HEK293 (cell line): ENCODE results near the gene QPCTL.
A peak's percentile ranks its signal among the peaks of the same experiment; 100 is the strongest.

ENCODE experiments used
- HOXD13 ChIP-seq: sonication (generic); formaldehyde crosslinking; IDR thresholded peaks from 2 replicates; pipeline ENCODE4 v1.8.0; 2022; ENCODE audit warnings: missing genetic modification reagents, borderline replicate concordance
- KLF8 ChIP-seq: fragments of 450-650 bp; formaldehyde crosslinking; IDR thresholded peaks from 2 replicates; pipeline ENCODE4 v1.5.1; 2016; ENCODE audit warnings: missing biosample characterization, missing genetic modification characterization
- PRDM6 ChIP-seq: fragments of 450-650 bp; formaldehyde crosslinking; IDR thresholded peaks from 2 replicates; pipeline ENCODE4 v1.5.1; 2017; ENCODE audit warnings: missing biosample characterization, missing genetic modification characterization
- REPIN1 ChIP-seq: fragments of 450-650 bp; formaldehyde crosslinking; IDR thresholded peaks from 2 replicates; pipeline ENCODE4 v1.5.1; 2017; ENCODE audit warnings: missing biosample characterization, missing genetic modification characterization, low read depth
- TRIM28 ChIP-seq: IDR thresholded peaks from 2 replicates; pipeline ENCODE4 v1.6.1; 2011; ENCODE audit warnings: low read length, control low read depth, borderline replicate concordance
- ZBTB10 ChIP-seq: fragments of 450-650 bp; formaldehyde crosslinking; IDR thresholded peaks from 2 replicates; pipeline ENCODE4 v1.5.1; 2016; ENCODE audit warnings: missing biosample characterization, missing genetic modification characterization
- ZBTB17 ChIP-seq: fragments of 450-650 bp; formaldehyde crosslinking; IDR thresholded peaks from 2 replicates; pipeline ENCODE4 v1.5.1; 2016; ENCODE audit warnings: missing biosample characterization, missing genetic modification characterization
- ZFP41 ChIP-seq: fragments of 450-650 bp; formaldehyde crosslinking; IDR thresholded peaks from 2 replicates; pipeline ENCODE4 v1.5.1; 2016; ENCODE audit warnings: missing biosample characterization, missing genetic modification characterization, borderline replicate concordance
- ZNF155 ChIP-seq: fragments of 450-650 bp; formaldehyde crosslinking; IDR thresholded peaks from 2 replicates; pipeline ENCODE4 v1.5.1; 2016; ENCODE audit warnings: missing biosample characterization, missing genetic modification characterization
- ZNF184 ChIP-seq: fragments of 450-650 bp; IDR thresholded peaks from 2 replicates; pipeline ENCODE4 v1.5.1; 2018; ENCODE audit warnings: missing biosample characterization, mild to moderate bottlenecking, missing genetic modification characterization
- ZNF24 ChIP-seq: fragments of 450-650 bp; formaldehyde crosslinking; IDR thresholded peaks from 2 replicates; pipeline ENCODE4 v1.5.1; 2016; ENCODE audit warnings: missing biosample characterization, missing genetic modification characterization
- ZNF302 ChIP-seq: fragments of 450-650 bp; formaldehyde crosslinking; IDR thresholded peaks from 2 replicates; pipeline ENCODE4 v1.5.1; 2016; ENCODE audit warnings: missing biosample characterization, missing genetic modification characterization, low read depth
- ZNF350 ChIP-seq: fragments of 450-650 bp; formaldehyde crosslinking; IDR thresholded peaks from 2 replicates; pipeline ENCODE4 v1.5.0; 2017; ENCODE audit warnings: missing biosample characterization, mild to moderate bottlenecking, missing genetic modification characterization
- ZNF404 ChIP-seq: fragments of 450-650 bp; formaldehyde crosslinking; IDR thresholded peaks from 2 replicates; pipeline ENCODE4 v1.5.1; 2017; ENCODE audit warnings: missing biosample characterization, missing genetic modification characterization
- ZNF488 ChIP-seq: fragments of 450-650 bp; formaldehyde crosslinking; IDR thresholded peaks from 2 replicates; pipeline ENCODE4 v1.5.1; 2016; ENCODE audit warnings: missing biosample characterization, missing genetic modification characterization
- ZNF501 ChIP-seq: fragments of 450-650 bp; formaldehyde crosslinking; IDR thresholded peaks from 2 replicates; pipeline ENCODE4 v1.5.1; 2016; ENCODE audit warnings: missing biosample characterization, missing genetic modification characterization
- ZNF510 ChIP-seq: fragments of 450-650 bp; formaldehyde crosslinking; IDR thresholded peaks from 2 replicates; pipeline ENCODE4 v1.5.1; 2018; ENCODE audit warnings: mild to moderate bottlenecking, missing genetic modification characterization, missing biosample characterization; ENCODE audit not compliant: insufficient replicate concordance
- ZNF561 ChIP-seq: fragments of 450-650 bp; IDR thresholded peaks from 2 replicates; pipeline ENCODE4 v1.5.1; 2018; ENCODE audit warnings: missing biosample characterization, missing genetic modification characterization, borderline replicate concordance
- ZNF621 ChIP-seq: fragments of 450-650 bp; formaldehyde crosslinking; IDR thresholded peaks from 2 replicates; pipeline ENCODE4 v1.5.1; 2017; ENCODE audit warnings: missing biosample characterization, missing genetic modification characterization
- ZNF623 ChIP-seq: fragments of 450-650 bp; formaldehyde crosslinking; IDR thresholded peaks from 2 replicates; pipeline ENCODE4 v1.5.1; 2016; ENCODE audit warnings: missing biosample characterization, missing genetic modification characterization
- ZNF626 ChIP-seq: fragments of 450-650 bp; sonication (Bioruptor Pico); formaldehyde crosslinking; IDR thresholded peaks from 2 replicates; pipeline ENCODE4 v1.5.1; 2018; ENCODE audit warnings: missing biosample characterization, missing genetic modification characterization, inconsistent platforms
- ZNF629 ChIP-seq: fragments of 450-650 bp; formaldehyde crosslinking; IDR thresholded peaks from 2 replicates; pipeline ENCODE4 v1.5.1; 2017; ENCODE audit warnings: missing biosample characterization, missing genetic modification characterization
- ZNF830 ChIP-seq: fragments of 450-650 bp; IDR thresholded peaks from 2 replicates; pipeline ENCODE4 v1.5.0; 2018; ENCODE audit warnings: missing biosample characterization, missing genetic modification characterization, low read depth, mild to moderate bottlenecking, moderate library complexity
- ZNF843 ChIP-seq: fragments of 450-650 bp; formaldehyde crosslinking; IDR thresholded peaks from 2 replicates; pipeline ENCODE4 v1.5.1; 2016; ENCODE audit warnings: missing biosample characterization, missing genetic modification characterization
- TF ChIP-seq, protein P1 (sequence below): fragments of 450-650 bp; formaldehyde crosslinking; IDR thresholded peaks from 2 replicates; pipeline ENCODE4 v1.5.1; 2016; ENCODE audit warnings: missing biosample characterization, missing genetic modification characterization
- TF ChIP-seq, protein P2 (sequence below): fragments of 450-650 bp; formaldehyde crosslinking; IDR thresholded peaks from 2 replicates; pipeline ENCODE4 v1.5.1; 2016; ENCODE audit warnings: missing biosample characterization, missing genetic modification characterization
- TF ChIP-seq, protein P3 (sequence below): fragments of 450-650 bp; formaldehyde crosslinking; IDR thresholded peaks from 2 replicates; pipeline ENCODE4 v1.5.1; 2017; ENCODE audit warnings: missing biosample characterization, missing genetic modification characterization
- TF ChIP-seq, protein P4 (sequence below): fragments of 450-650 bp; formaldehyde crosslinking; IDR thresholded peaks from 2 replicates; pipeline ENCODE4 v1.5.0; 2017; ENCODE audit warnings: missing biosample characterization, missing genetic modification characterization, borderline replicate concordance

QPCTL gene

GRCh38 chr19:45691516-45692186, 815 bp upstream of the QPCTL start, which contains the start of gene SNRPD2 (continued):
- TF ChIP-seq REPIN1 (no peak), ZNF629 (tag by site-specific recombination) (peak; percentile 37; the same call in 1 of the 2 replicates), ZNF626 (tag by site-specific recombination) (no peak), ZNF488 (tag by site-specific recombination) (no peak), TRIM28 (no peak), ZNF404 (tag by site-specific recombination) (no peak), HOXD13 (CRISPR knock-in tag) (no peak; the same call in 1 of the 2 replicates), ZNF830 (tag by site-specific recombination) (no peak), ZBTB17 (tag by site-specific recombination) (peak; percentile 80), ZNF350 (tag by site-specific recombination) (no peak), ZNF501 (tag by site-specific recombination) (peak; percentile 88), ZNF561 (tag by site-specific recombination) (no peak), ZNF621 (no peak), PRDM6 (no peak), ZNF510 (tag by site-specific recombination) (no peak), ZNF302 (tag by site-specific recombination) (no peak), KLF8 (tag by site-specific recombination) (peak; percentile 70; the same call in 1 of the 2 replicates), ZBTB10 (tag by site-specific recombination) (no peak), ZNF155 (no peak), ZNF623 (tag by site-specific recombination) (0 out of 2 replicates have a peak, but pooled peaks have one; percentile 7), ZNF843 (0 out of 2 replicates have a peak, but pooled peaks have one; percentile 12), ZNF184 (tag by site-specific recombination) (no peak), ZFP41 (no peak), ZNF24 (0 out of 2 replicates have a peak, but pooled peaks have one; percentile 40)
- TF ChIP-seq, protein P1, sequence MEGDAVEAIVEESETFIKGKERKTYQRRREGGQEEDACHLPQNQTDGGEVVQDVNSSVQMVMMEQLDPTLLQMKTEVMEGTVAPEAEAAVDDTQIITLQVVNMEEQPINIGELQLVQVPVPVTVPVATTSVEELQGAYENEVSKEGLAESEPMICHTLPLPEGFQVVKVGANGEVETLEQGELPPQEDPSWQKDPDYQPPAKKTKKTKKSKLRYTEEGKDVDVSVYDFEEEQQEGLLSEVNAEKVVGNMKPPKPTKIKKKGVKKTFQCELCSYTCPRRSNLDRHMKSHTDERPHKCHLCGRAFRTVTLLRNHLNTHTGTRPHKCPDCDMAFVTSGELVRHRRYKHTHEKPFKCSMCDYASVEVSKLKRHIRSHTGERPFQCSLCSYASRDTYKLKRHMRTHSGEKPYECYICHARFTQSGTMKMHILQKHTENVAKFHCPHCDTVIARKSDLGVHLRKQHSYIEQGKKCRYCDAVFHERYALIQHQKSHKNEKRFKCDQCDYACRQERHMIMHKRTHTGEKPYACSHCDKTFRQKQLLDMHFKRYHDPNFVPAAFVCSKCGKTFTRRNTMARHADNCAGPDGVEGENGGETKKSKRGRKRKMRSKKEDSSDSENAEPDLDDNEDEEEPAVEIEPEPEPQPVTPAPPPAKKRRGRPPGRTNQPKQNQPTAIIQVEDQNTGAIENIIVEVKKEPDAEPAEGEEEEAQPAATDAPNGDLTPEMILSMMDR (tag by site-specific recombination) = peak; percentile 6; the same call in 1 of the 2 replicates
- TF ChIP-seq, protein P2, sequence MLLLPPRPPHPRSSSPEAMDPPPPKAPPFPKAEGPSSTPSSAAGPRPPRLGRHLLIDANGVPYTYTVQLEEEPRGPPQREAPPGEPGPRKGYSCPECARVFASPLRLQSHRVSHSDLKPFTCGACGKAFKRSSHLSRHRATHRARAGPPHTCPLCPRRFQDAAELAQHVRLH (tag by site-specific recombination) = peak; percentile 72; the same call in 1 of the 2 replicates
- TF ChIP-seq, protein P3, sequence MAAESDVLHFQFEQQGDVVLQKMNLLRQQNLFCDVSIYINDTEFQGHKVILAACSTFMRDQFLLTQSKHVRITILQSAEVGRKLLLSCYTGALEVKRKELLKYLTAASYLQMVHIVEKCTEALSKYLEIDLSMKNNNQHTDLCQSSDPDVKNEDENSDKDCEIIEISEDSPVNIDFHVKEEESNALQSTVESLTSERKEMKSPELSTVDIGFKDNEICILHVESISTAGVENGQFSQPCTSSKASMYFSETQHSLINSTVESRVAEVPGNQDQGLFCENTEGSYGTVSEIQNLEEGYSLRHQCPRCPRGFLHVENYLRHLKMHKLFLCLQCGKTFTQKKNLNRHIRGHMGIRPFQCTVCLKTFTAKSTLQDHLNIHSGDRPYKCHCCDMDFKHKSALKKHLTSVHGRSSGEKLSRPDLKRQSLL = no peak
- TF ChIP-seq, protein P4, sequence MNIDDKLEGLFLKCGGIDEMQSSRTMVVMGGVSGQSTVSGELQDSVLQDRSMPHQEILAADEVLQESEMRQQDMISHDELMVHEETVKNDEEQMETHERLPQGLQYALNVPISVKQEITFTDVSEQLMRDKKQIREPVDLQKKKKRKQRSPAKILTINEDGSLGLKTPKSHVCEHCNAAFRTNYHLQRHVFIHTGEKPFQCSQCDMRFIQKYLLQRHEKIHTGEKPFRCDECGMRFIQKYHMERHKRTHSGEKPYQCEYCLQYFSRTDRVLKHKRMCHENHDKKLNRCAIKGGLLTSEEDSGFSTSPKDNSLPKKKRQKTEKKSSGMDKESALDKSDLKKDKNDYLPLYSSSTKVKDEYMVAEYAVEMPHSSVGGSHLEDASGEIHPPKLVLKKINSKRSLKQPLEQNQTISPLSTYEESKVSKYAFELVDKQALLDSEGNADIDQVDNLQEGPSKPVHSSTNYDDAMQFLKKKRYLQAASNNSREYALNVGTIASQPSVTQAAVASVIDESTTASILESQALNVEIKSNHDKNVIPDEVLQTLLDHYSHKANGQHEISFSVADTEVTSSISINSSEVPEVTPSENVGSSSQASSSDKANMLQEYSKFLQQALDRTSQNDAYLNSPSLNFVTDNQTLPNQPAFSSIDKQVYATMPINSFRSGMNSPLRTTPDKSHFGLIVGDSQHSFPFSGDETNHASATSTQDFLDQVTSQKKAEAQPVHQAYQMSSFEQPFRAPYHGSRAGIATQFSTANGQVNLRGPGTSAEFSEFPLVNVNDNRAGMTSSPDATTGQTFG (tag by site-specific recombination) = no peak
